Hematopoietic multipotent progenitor cell treated with erythropoietin and hydrocortisone succinate and interleukin-3 and kit ligand, for 4 days (in vitro differentiated cells): ENCODE measurements around the gene PLEKHB1.

Source experiments
- DNase-seq: peaks from one replicate; pipeline ENCODE4 v3.0.0-alpha.2; 2015

PLEKHB1 gene

GRCh38 chr11:73693899-73694525, 47.6 kb downstream of the PLEKHB1 start:
- no peak for DNase-seq

DNA sequence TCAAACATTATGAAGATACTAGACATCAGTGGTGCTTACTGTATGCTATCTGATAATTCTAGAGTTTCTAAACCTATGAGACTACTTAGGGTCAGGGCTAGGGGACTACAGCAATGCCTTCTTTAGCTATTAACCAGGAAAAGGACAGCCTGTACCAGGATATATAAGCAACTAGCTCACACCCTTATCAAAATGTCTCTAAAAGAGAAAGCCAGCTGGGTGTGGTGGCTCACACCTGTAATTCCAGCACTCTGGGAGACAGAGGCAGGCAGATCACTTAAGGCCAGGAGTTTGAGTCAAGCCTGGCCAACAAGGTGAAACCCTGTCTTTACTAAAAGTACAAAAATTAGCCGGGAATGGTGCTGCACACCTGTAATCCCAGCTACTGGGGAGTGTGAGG, 58.7 kb downstream of the PLEKHB1 start:
- DNase-seq = no peak

DNA sequence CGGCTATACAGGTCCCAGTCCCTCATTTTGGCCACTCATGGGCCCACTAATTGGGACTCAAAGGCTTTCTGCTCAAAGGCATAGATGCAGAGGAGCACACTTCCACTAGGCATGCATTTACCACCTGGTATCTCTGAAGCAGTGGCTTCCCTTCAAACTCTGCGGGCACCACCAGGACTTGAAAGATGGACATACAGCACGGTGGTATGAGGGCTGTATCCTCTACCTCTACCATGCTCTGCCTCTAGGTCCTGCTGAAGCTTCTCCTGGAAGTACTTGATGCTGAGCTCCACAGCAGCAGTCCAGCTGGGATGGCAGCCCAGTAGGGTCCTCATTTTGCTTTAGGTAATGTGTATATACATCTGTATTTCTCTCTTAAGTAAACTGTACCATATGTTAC, 64.6 kb downstream of the PLEKHB1 start:
- no peak for DNase-seq
